Kidney (tissue), 14 donors: Measurements from ENCODE around the gene MAD1L1. TPM values are rescaled to one million over a fixed set of nuclear protein-coding genes. Genes with fewer than 3 reads are reported as not detected.

Experiments used
- DNase-seq, 5 donors: peaks; one replicate each; pipeline ENCODE4 v3.0.0-alpha.2; 2013 to 2020
- FAIRE-seq: peaks from 2 replicates; lab custom pipeline; 2012; peaks lifted over from hg19 to GRCh38; lab: Jason Lieb, UNC
- H3K27ac ChIP-seq, 2 donors: one replicate each; pipeline ENCODE4 v1.7.0; 2013; ENCODE audit warnings: low read depth in 2 of 2, low read length in 2 of 2, inconsistent platforms in 1 of 2
- H3K27me3 ChIP-seq: one replicate; pipeline ENCODE4 v1.7.1; 2013; ENCODE audit warnings: low read length, inconsistent platforms; ENCODE audit not compliant: control insufficient read depth, insufficient read depth
- H3K36me3 ChIP-seq, 3 donors: one replicate each; pipeline versions ENCODE4 v1.7.0 to v1.7.1; 2013; ENCODE audit warnings: low read length in 3 of 3, control low read depth in 1 of 3, inconsistent platforms in 1 of 3; ENCODE audit not compliant: insufficient read depth in 3 of 3, control insufficient read depth in 2 of 3
- H3K4me1 ChIP-seq, 3 donors: one replicate each; pipeline versions ENCODE4 v1.7.0 to v1.7.1; 2013; ENCODE audit warnings: low read length in 3 of 3, inconsistent platforms in 1 of 3, low read depth in 1 of 3; ENCODE audit not compliant: control insufficient read depth in 2 of 3, insufficient read depth in 2 of 3
- H3K4me3 ChIP-seq, 3 donors: one replicate each; pipeline versions ENCODE4 v1.7.0 to v1.8.1; 2013; ENCODE audit warnings: low read length in 3 of 3, control low read depth in 1 of 3, inconsistent platforms in 1 of 3
- H3K9ac ChIP-seq, 3 donors: one replicate each; pipeline versions ENCODE4 v1.7.0 to v1.7.1; 2013; ENCODE audit warnings: low read length in 3 of 3, control low read depth in 1 of 3, inconsistent platforms in 1 of 3
- H3K9me3 ChIP-seq, 3 donors: one replicate each; pipeline versions ENCODE4 v1.7.0 to v1.7.1; 2013; ENCODE audit warnings: low read length in 3 of 3, control low read depth in 1 of 3, inconsistent platforms in 1 of 3; ENCODE audit not compliant: control insufficient read depth in 2 of 3, insufficient read depth in 1 of 3
- CTCF ChIP-seq: IDR thresholded peaks from 3 replicates; pipeline ENCODE4 v1.5.1; 2012; ENCODE audit warnings: mild to moderate bottlenecking, moderate library complexity, borderline replicate concordance; ENCODE audit not compliant: insufficient read depth; ENCODE audit errors: extremely low read depth
- intact Hi-C: fragments of 100-400 bp; cut with DNase I; formaldehyde crosslinking; loops from one replicate; pipeline ENCODE4 v1.11.1; 2022
- polyA plus RNA-seq: library from polyadenylated mRNA; stranded (reverse); fragments of 350-450 nt; fragmentation: Illumina TruSeq; extraction: RNeasy Lipid Tissue Mini Kit (QIAGEN cat#74804); gene quantifications from one replicate; pipeline ENCODE4 v1.2.3, GENCODE V29; 2014; ENCODE audit warnings: low read depth, low replicate concordance; ENCODE audit not compliant: insufficient read depth
- total RNA-seq: library from RNA; stranded (reverse); fragmentation: NEBNext Ultra II Directional; extraction: Animal tissue kit (Norgen Biotek cat#: 25700); gene quantifications from one replicate; pipeline ENCODE4 v1.2.1, GENCODE V29; 2021
- donor health status: control.
- donor health status: control.
- donor health status: control.
- donor health status: control.
- donor health status: control.
- donor health status: DM: yes; HTN: yes; CAD: no.
- donor health status: Normal renal cell carcinoma (clear cell type).

MAD1L1 gene
- total and polyA plus RNA-seq, 2 donors from 2014 or later: 33.2 to 45.2 TPM

DNA sequence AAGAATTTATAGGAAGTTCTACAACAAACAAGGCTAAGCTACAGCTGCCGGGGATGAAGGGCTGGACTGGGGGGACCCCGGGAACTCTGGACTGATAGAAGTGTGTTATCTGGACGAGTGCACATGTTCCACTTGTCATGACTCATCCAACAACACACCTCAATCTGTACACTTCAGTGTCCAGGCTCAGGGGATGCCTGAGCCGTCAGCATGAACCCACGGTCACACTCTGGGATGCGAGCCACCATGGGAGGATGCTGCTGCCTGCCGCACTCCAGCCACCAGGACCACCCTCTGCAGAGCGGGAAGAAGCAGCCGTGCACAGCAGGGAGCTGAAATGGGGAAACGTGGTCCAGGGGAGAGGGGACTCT lies 67.5 kb downstream of the MAD1L1 start:
- intact Hi-C loops: no loop called here
- Histone ChIP-seq H3K4me1 (peaks cover 0 to 7% (median 2%) of the 10 kb centered on the region in 3 donors), H3K9ac (no peak overlapping the region), H3K36me3 (no peaks in the 10 kb centered on the region), H3K4me3 (no peak overlapping the region), H3K27ac (no peak overlapping the region), H3K27me3 (no peaks in the 10 kb centered on the region), H3K9me3 (no peaks in the 10 kb centered on the region)
- DNase-seq (no peak), FAIRE-seq (no peak)
- no peak for TF ChIP-seq CTCF

GRCh38 chr7:2164646-2165045 lies 68.1 kb downstream of the MAD1L1 start:
- intact Hi-C loops: no loop called here
- FAIRE-seq (no peak), DNase-seq (no peak)
- Histone ChIP-seq H3K27me3 (no peaks in the 10 kb centered on the region), H3K27ac (no peak overlapping the region), H3K9ac (no peak overlapping the region), H3K9me3 (no peaks in the 10 kb centered on the region), H3K4me1 (peaks cover 0 to 4% (median 0%) of the 10 kb centered on the region in 3 donors), H3K4me3 (no peak overlapping the region), H3K36me3 (no peaks in the 10 kb centered on the region)
- TF ChIP-seq CTCF: no peak

GRCh38 chr7:2163600-2164555 lies 68.9 kb downstream of the MAD1L1 start:
- TF ChIP-seq CTCF: no peak
- Histone ChIP-seq H3K9ac (no peak overlapping the region), H3K4me3 (no peak overlapping the region), H3K36me3 (no peaks in the 10 kb centered on the region), H3K27ac (no peak overlapping the region), H3K9me3 (no peaks in the 10 kb centered on the region), H3K4me1 (peaks cover 0 to 4% (median 0%) of the 10 kb centered on the region in 3 donors), H3K27me3 (no peaks in the 10 kb centered on the region)
- intact Hi-C loops: no loop called here
- FAIRE-seq (no peak), DNase-seq (peak in 2 of 5 donors; percentile 27 to 30)
